HUES64 (cell line): ENCODE results near the gene RPS6KA5.
"Not testable (repeated sequence)": the region's sequence is repeated elsewhere in the genome, so short reads cannot be mapped to it uniquely, and the experiment has no call there.

Experiments
- H3K27ac ChIP-seq: 2 replicates; pipeline ENCODE4 v1.7.0; 2013; ENCODE audit warnings: low read depth, low read length, inconsistent platforms
- H3K27me3 ChIP-seq: 2 replicates; pipeline ENCODE4 v1.6.1; 2013; ENCODE audit warnings: mild to moderate bottlenecking, low read length; ENCODE audit not compliant: insufficient read depth
- H3K36me3 ChIP-seq: 2 replicates; pipeline ENCODE4 v1.6.1; 2013; ENCODE audit warnings: mild to moderate bottlenecking, low read length; ENCODE audit not compliant: insufficient read depth
- H3K4me1 ChIP-seq: 2 replicates; pipeline ENCODE4 v1.6.1; 2013; ENCODE audit warnings: mild to moderate bottlenecking, low read length, moderate library complexity; ENCODE audit not compliant: insufficient read depth
- H3K4me3 ChIP-seq: 2 replicates; pipeline ENCODE4 v1.5.1; 2013; ENCODE audit warnings: mild to moderate bottlenecking, low read length, moderate library complexity
- H3K9ac ChIP-seq: 2 replicates; pipeline ENCODE4 v1.6.1; 2013; ENCODE audit warnings: mild to moderate bottlenecking, low read depth, low read length
- H3K9me3 ChIP-seq: 2 replicates; pipeline ENCODE4 v1.6.1; 2013; ENCODE audit warnings: low read depth, low read length; ENCODE audit not compliant: insufficient read depth
- WGBS: fragments of 150-250, 120-280 bp; methylation state at CpG from one replicate; pipeline ENCODE4 v1.1.7; 2013; ENCODE audit warnings: missing lambda C conversion rate; 5-methylcytosine and 5-hydroxymethylcytosine counted together

Gene RPS6KA5

GRCh38 chr14:91022622-91023028 is 37.8 kb downstream of the RPS6KA5 start:
- H3K27me3 ChIP-seq, H3K4me1 ChIP-seq, H3K27ac ChIP-seq, H3K9me3 ChIP-seq, H3K36me3 ChIP-seq, H3K4me3 ChIP-seq, H3K9ac ChIP-seq: not testable (repeated sequence)
- 93% methylated on average over 8 of the region's 9 CpGs for WGBS

GRCh38 chr14:91021991-91022621 is 38.3 kb downstream of the RPS6KA5 start:
- no peaks in the 10 kb centered on the region for H3K27me3 ChIP-seq
- 100% methylated on average over 1 of the region's 1 CpG for WGBS
- no peak overlapping the region for H3K27ac ChIP-seq
- H3K36me3 ChIP-seq: no peaks in the 10 kb centered on the region
- no peaks in the 10 kb centered on the region for H3K4me1 ChIP-seq
- no peak overlapping the region for H3K4me3 ChIP-seq
- H3K9me3 ChIP-seq: no peaks in the 10 kb centered on the region
- no peak overlapping the region for H3K9ac ChIP-seq

GRCh38 chr14:91021115-91021514 is 39.3 kb downstream of the RPS6KA5 start:
- no peaks in the 10 kb centered on the region for H3K9me3 ChIP-seq
- WGBS: 93% methylated on average over 3 of the region's 3 CpGs

GRCh38 chr14:91019673-91020072 is 40.8 kb downstream of the RPS6KA5 start:
- Histone ChIP-seq H3K9me3 (no peaks in the 10 kb centered on the region), H3K4me1 (no peaks in the 10 kb centered on the region), H3K27me3 (no peaks in the 10 kb centered on the region), H3K36me3 (no peaks in the 10 kb centered on the region), H3K4me3 (no peak overlapping the region), H3K9ac (no peak overlapping the region), H3K27ac (no peak overlapping the region)
- 96% methylated on average over 3 of the region's 3 CpGs for WGBS

More at GRCh38 chr14:91021115-91021514, 39.3 kb downstream of the RPS6KA5 start:
- Histone ChIP-seq H3K4me3 (no peak overlapping the region), H3K27ac (no peak overlapping the region), H3K27me3 (no peaks in the 10 kb centered on the region), H3K36me3 (no peaks in the 10 kb centered on the region), H3K4me1 (no peaks in the 10 kb centered on the region), H3K9ac (no peak overlapping the region)

GRCh38 chr14:91018481-91018880 is 42.0 kb downstream of the RPS6KA5 start:
- no peaks in the 10 kb centered on the region for H3K36me3 ChIP-seq
- WGBS: 93% methylated on average over 5 of the region's 5 CpGs
- H3K27me3 ChIP-seq: no peaks in the 10 kb centered on the region

GRCh38 chr14:91016800-91017410 is 43.5 kb downstream of the RPS6KA5 start:
- no peak overlapping the region for H3K4me3 ChIP-seq
- H3K9ac ChIP-seq: no peak overlapping the region
- H3K27me3 ChIP-seq: no peaks in the 10 kb centered on the region
- no peaks in the 10 kb centered on the region for H3K36me3 ChIP-seq
- H3K27ac ChIP-seq: no peak overlapping the region
- WGBS: 89% methylated on average over 3 of the region's 3 CpGs
- no peaks in the 10 kb centered on the region for H3K4me1 ChIP-seq
- no peaks in the 10 kb centered on the region for H3K9me3 ChIP-seq

More at GRCh38 chr14:91018481-91018880, 42.0 kb downstream of the RPS6KA5 start:
- Histone ChIP-seq H3K4me3 (no peak overlapping the region), H3K9me3 (no peaks in the 10 kb centered on the region), H3K27ac (no peak overlapping the region), H3K4me1 (no peaks in the 10 kb centered on the region), H3K9ac (no peak overlapping the region)

GRCh38 chr14:91015435-91015834 is 45.0 kb downstream of the RPS6KA5 start:
- Histone ChIP-seq H3K36me3 (no peaks in the 10 kb centered on the region), H3K9ac (no peak overlapping the region), H3K27me3 (no peaks in the 10 kb centered on the region), H3K9me3 (no peaks in the 10 kb centered on the region), H3K27ac (no peak overlapping the region), H3K4me1 (no peaks in the 10 kb centered on the region), H3K4me3 (no peak overlapping the region)
- 96% methylated on average over 1 of the region's 1 CpG for WGBS

- no peaks in the 10 kb centered on the region for H3K9me3 ChIP-seq
- H3K36me3 ChIP-seq: no peaks in the 10 kb centered on the region
- H3K9ac ChIP-seq: no peak overlapping the region
- H3K27ac ChIP-seq: no peak overlapping the region
- no peaks in the 10 kb centered on the region for H3K27me3 ChIP-seq
- no peaks in the 10 kb centered on the region for H3K4me1 ChIP-seq
- WGBS: 86% methylated on average over 1 of the region's 2 CpGs
- no peak overlapping the region for H3K4me3 ChIP-seq
Observed at GRCh38 chr14:91012045-91012444, 48.4 kb downstream of the RPS6KA5 start.

- Histone ChIP-seq H3K9me3 (no peaks in the 10 kb centered on the region), H3K36me3 (no peaks in the 10 kb centered on the region), H3K9ac (no peak overlapping the region), H3K4me3 (no peak overlapping the region), H3K27ac (no peak overlapping the region), H3K4me1 (no peaks in the 10 kb centered on the region), H3K27me3 (no peaks in the 10 kb centered on the region)
- 96% methylated on average over 2 of the region's 2 CpGs for WGBS
Observed at GRCh38 chr14:91010153-91010533, 50.3 kb downstream of the RPS6KA5 start.

GRCh38 chr14:91009501-91010152 is 50.8 kb downstream of the RPS6KA5 start:
- Histone ChIP-seq H3K4me3 (no peak overlapping the region), H3K4me1 (no peaks in the 10 kb centered on the region), H3K27me3 (no peaks in the 10 kb centered on the region), H3K9ac (no peak overlapping the region), H3K36me3 (no peaks in the 10 kb centered on the region), H3K9me3 (no peaks in the 10 kb centered on the region), H3K27ac (no peak overlapping the region)
- WGBS: 95% methylated on average over 3 of the region's 3 CpGs

GRCh38 chr14:91008759-91009409 is 51.6 kb downstream of the RPS6KA5 start:
- 100% methylated on average over 1 of the region's 2 CpGs for WGBS
- no peaks in the 10 kb centered on the region for H3K4me1 ChIP-seq

More at GRCh38 chr14:91008759-91009409, 51.6 kb downstream of the RPS6KA5 start:
- no peaks in the 10 kb centered on the region for H3K9me3 ChIP-seq
- no peaks in the 10 kb centered on the region for H3K36me3 ChIP-seq
- no peak overlapping the region for H3K9ac ChIP-seq
- H3K4me3 ChIP-seq: no peak overlapping the region
- no peak overlapping the region for H3K27ac ChIP-seq
- H3K27me3 ChIP-seq: no peaks in the 10 kb centered on the region
